ENCODE measurements around the gene NCMAP.

NCMAP gene

GRCh38 chr1:24636661-24637357 lies 80.9 kb downstream of the NCMAP start:
- DNase-seq = no peak

GRCh38 chr1:24639094-24639493 lies 83.2 kb downstream of the NCMAP start:
- no peak for DNase-seq

GRCh38 chr1:24639881-24640280 lies 84.0 kb downstream of the NCMAP start:
- DNase-seq = peak; percentile 60 to 84 (median 74)

- peak; percentile 34 to 65 (median 50) for DNase-seq
Measured at GRCh38 chr1:24640288-24640687, 84.4 kb downstream of the NCMAP start.

GRCh38 chr1:24641646-24642151 lies 85.8 kb downstream of the NCMAP start:
- peak; percentile 62 to 86 (median 76) for DNase-seq

- peak; percentile 100 for DNase-seq
Measured at GRCh38 chr1:24642481-24643362, 86.8 kb downstream of the NCMAP start, which contains the start of gene SRRM1. Gene SRRM1 (plus strand): TSS chr1:24643302. CDS start chr1:24643327, 25 bp downstream.

- peak; percentile 55 to 80 (median 73) for DNase-seq
Measured at GRCh38 chr1:24643363-24644099, 87.6 kb downstream of the NCMAP start.

GRCh38 chr1:24644100-24644384 lies 88.2 kb downstream of the NCMAP start:
- peak; percentile 2 to 18 (median 12) for DNase-seq

- DNase-seq = no peak
Measured at GRCh38 chr1:24648919-24649318, 93.0 kb downstream of the NCMAP start.

- no peak for DNase-seq
Measured at GRCh38 chr1:24652382-24652781, 96.5 kb downstream of the NCMAP start.

GRCh38 chr1:24654010-24654409 lies 98.1 kb downstream of the NCMAP start:
- no peak for DNase-seq

- no peak for DNase-seq
Measured at GRCh38 chr1:24656046-24656445, 100.2 kb downstream of the NCMAP start.

GRCh38 chr1:24657781-24658180 lies 101.9 kb downstream of the NCMAP start:
- no peak for DNase-seq

Data from suppressor macrophage (primary cell).